CD4-positive, alpha-beta T cell treated with Interleukin-15 for 4 hours (primary cell): ENCODE measurements around the gene COMMD1.
A peak's percentile ranks its signal among the peaks of the same experiment; 100 is the strongest.
"Not testable (repeated sequence)": the region's sequence is repeated elsewhere in the genome, so short reads cannot be mapped to it uniquely, and the experiment has no call there.

Source experiments
- DNase-seq: peaks from one replicate; pipeline ENCODE4 v3.0.0-alpha.2; 2020; ENCODE audit warnings: low spot score

Gene COMMD1

GRCh38 chr2:61905372-61906185, at the start of gene COMMD1:
COMMD1 (plus strand) TSS chr2:61905674; CDS start chr2:61905679, 5 bp downstream.
- peak; percentile 82 for DNase-seq

DNA sequence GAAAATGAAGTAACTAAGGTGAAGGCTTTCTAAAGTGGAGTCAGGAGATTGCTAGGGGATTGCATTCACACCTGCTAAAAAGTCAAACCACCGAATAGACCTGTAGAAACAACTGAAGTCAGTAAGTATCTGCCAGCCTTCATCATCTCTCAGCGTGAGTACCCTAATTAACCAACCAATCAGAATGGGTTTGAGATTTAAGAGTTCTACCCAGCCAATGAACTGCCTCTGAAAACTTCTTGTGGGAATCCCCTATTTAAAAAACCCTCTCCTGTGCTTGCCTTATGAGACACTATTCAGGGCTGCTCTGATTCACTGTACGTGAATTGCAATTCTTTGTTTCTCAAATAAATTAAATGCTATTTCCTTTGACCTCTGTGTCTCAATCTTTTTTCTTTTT, 48.2 kb upstream of the COMMD1 start:
- DNase-seq: no peak

GRCh38 chr2:61862085-61862484, 43.4 kb upstream of the COMMD1 start:
- DNase-seq: no peak

GRCh38 chr2:61866482-61867089, 38.9 kb upstream of the COMMD1 start:
- DNase-seq: not testable (repeated sequence)

DNA sequence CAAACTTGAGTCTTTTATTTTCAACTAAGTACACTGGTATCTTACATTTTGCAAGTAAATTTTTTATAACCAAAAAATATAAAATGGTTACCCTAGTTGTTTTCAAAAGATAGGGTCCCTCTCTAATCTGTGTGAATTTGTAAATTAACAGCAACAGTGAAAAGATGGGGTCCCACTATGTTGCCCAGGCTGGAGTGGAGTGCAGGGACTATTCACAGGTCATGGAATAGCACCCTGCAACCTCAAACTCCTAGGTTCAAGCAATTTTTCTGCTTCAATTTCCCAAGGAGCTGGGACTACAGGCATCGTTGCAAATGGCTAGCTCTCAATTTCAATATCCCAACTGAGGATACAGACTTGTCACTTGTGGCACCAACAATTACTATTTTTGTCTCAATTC, 29.1 kb upstream of the COMMD1 start:
- DNase-seq: no peak

DNA sequence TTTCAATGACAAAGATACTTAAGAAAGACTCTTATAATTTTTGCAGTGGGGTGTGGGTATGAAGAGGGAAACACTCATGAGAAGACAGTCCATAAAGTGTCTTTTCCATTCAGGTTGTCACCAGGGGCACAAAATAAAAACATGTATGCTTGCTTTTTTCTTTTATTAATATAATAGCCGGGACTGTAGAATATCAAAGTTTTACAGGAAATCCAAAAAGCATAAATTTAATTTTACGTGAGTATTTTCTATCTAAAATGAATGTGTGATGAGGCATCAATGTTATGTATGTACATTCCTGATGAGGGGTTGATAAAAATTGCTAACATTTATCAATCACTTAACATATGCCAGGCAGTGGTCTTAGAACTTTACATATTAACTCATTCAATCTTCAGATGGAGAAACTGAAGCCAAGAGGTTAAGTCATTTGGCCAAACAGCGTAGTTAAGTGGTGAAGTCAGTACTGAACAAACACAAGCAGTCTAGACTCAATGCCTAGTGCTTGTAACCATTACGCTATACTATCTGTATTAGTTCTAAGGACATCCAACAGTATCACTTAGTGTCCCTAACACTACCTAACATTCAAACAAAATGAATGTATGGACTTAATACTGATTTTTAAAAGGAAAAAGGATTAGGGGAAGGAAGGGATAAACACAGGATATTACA, 27.8 kb upstream of the COMMD1 start:
- DNase-seq: no peak

GRCh38 chr2:61878761-61879160, 26.7 kb upstream of the COMMD1 start:
- no peak for DNase-seq

DNA sequence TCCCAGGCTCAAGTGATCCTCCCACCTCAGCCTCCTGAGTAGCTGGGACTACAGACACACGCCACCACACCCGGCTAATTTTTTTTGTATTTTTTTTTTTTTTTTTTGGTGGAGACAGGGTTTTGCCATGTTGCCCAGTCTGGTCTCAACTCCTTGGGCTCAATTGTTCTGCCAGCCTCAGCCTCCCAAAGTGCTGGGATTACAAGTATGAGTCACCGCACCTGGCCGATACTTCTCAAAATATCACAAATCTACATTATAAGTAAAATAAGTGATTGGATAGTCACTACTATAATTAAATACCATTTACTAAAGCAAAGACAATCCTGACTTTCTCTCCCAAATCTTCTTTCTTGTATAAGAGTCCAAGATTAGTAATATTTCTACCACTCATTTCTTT, 26.1 kb upstream of the COMMD1 start:
- DNase-seq: not testable (repeated sequence)

DNA sequence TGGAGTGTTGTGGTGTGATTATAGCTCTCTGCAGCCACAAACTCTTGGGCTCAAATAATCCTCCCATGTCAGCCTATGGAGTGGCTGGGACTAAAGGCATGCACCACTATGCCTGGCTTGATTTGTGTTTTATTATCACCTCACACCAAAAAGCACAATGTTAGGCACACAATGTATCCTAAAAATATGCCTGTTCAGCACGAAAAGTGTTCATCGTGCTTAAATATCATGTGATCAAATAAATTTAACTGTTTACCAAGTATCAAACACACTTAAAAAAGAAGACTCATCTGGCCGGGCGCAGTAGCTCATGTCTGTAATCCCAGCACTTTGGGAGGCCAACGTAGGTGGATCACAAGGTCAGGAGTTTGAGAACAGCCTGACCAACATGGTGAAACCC, 22.6 kb upstream of the COMMD1 start:
- no peak for DNase-seq

GRCh38 chr2:61885896-61886603, 19.4 kb upstream of the COMMD1 start:
- no peak for DNase-seq

GRCh38 chr2:61887717-61888266, 17.7 kb upstream of the COMMD1 start:
- DNase-seq: peak; percentile 22

GRCh38 chr2:61888267-61889055, 17.0 kb upstream of the COMMD1 start, which contains the start of gene CCT4:
CCT4 (minus strand) TSS chr2:61888656; CDS start chr2:61888507, 149 bp downstream.
- DNase-seq: peak; percentile 92

GRCh38 chr2:61898810-61899209, 6.7 kb upstream of the COMMD1 start:
- peak; percentile 12 for DNase-seq

GRCh38 chr2:61900281-61900680, 5.2 kb upstream of the COMMD1 start:
- no peak for DNase-seq

GRCh38 chr2:61906186-61906470, 654 bp downstream of the COMMD1 start:
- DNase-seq: no peak

DNA sequence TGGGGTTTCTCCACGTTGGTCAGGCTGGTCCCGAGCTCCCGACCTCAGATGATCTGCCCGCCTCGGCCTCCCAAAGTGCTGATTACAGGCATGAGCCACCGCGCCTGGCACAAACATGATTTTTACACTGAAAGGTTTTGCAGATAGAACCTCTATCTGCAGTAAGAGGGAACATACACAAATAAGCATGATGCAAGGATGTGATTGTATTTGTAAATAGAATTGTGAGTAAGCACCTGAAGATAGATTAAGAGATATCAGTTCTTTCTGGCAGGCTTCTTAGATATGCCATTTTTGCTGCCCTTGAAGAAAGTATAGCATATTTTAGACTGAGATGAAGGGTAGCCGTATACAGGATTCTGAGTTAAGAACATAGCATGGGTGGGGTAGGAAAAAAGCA, 3.6 kb downstream of the COMMD1 start:
- no peak for DNase-seq

DNA sequence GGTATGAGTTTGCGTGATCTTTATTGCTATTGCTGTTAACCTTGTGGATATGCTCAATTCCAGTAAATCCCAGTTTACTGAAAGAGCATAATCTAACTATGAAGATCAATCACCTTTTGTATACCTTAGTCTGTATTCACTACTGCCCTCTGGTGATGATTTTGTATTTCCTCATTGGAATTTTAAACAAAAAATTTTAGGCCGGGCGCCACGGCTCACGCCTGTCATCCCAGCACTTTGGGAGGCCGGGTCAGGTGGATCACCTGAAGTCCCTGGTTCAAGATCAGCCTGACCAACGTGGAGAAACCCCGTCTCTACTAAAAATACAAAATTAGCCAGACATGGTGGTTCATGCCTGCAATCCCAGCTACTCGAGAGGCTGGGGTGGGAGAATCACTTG, 5.1 kb downstream of the COMMD1 start:
- DNase-seq: no peak

- DNase-seq: no peak
Measured at GRCh38 chr2:61911510-61911909, 6.0 kb downstream of the COMMD1 start.

GRCh38 chr2:61914794-61915193, 9.3 kb downstream of the COMMD1 start:
- DNase-seq: not testable (repeated sequence)

DNA sequence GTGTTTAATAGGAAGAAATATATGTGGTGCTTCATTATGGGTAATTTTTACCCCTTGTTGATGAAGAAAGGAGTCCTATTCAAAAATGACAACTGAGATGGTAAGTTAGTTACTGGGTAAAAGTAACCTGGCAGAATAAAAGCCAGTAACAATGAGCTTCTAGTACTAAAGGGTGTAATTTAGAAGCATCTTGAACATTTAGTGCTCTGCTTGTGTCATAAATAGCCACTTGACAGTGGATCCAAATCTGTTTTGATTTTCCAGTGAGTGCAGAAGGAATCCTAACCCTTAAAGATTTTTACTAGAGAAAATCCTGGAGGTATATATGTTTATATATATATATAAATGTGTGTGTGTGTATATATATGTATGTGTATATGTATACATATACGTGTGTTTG, 15.1 kb downstream of the COMMD1 start:
- no peak for DNase-seq

GRCh38 chr2:61922714-61923113, 17.2 kb downstream of the COMMD1 start:
- no peak for DNase-seq
